Endodermal cell (in vitro differentiated cells): ENCODE results near the gene ISG20L2. TPM values are rescaled to one million over a fixed set of nuclear protein-coding genes. Genes with fewer than 3 reads are reported as not detected.

Experiments used
- DNase-seq: peaks from one replicate; pipeline ENCODE4 v3.0.0-alpha.2; 2017
- H3K27ac ChIP-seq: 2 replicates; pipeline ENCODE4 v1.5.1; 2013; ENCODE audit warnings: mild to moderate bottlenecking, low read depth, low read length, moderate library complexity
- H3K27me3 ChIP-seq: 2 replicates; pipeline ENCODE4 v1.6.1; 2013; ENCODE audit warnings: mild to moderate bottlenecking, low read length, moderate library complexity; ENCODE audit not compliant: insufficient read depth, control insufficient read depth, poor library complexity, severe bottlenecking
- H3K36me3 ChIP-seq: 2 replicates; pipeline ENCODE4 v1.7.0; 2013; ENCODE audit warnings: mild to moderate bottlenecking, low read length, moderate library complexity; ENCODE audit not compliant: control insufficient read depth, insufficient read depth
- H3K4me1 ChIP-seq: one replicate; pipeline ENCODE4 v1.7.0; 2013; ENCODE audit warnings: low read length; ENCODE audit not compliant: control insufficient read depth, insufficient read depth
- H3K4me3 ChIP-seq: 2 replicates; pipeline ENCODE4 v1.5.1; 2013; ENCODE audit warnings: mild to moderate bottlenecking, low read length, moderate library complexity
- H3K9ac ChIP-seq: 2 replicates; pipeline ENCODE4 v1.6.1; 2013; ENCODE audit warnings: mild to moderate bottlenecking, low read length, moderate library complexity; ENCODE audit not compliant: poor library complexity, severe bottlenecking; ENCODE audit errors: extremely low read depth
- H3K9me3 ChIP-seq: 2 replicates; pipeline ENCODE4 v1.6.1; 2013; ENCODE audit warnings: mild to moderate bottlenecking, low read length, moderate library complexity; ENCODE audit not compliant: control insufficient read depth
- H3K27ac Mint-ChIP-seq: 2 replicates; pipeline ENCODE4 v1.8.0; 2020; ENCODE audit warnings: mixed read lengths
- H3K27me3 Mint-ChIP-seq: 2 replicates; pipeline ENCODE4 v1.8.0; 2021; ENCODE audit warnings: mild to moderate bottlenecking, mixed read lengths; ENCODE audit not compliant: insufficient read depth
- H3K36me3 Mint-ChIP-seq: 2 replicates; pipeline ENCODE4 v1.8.0; 2020; ENCODE audit warnings: low read depth, mixed read lengths
- H3K4me1 Mint-ChIP-seq: 2 replicates; pipeline ENCODE4 v1.8.0; 2020; ENCODE audit warnings: mixed read lengths
- H3K4me3 Mint-ChIP-seq: 2 replicates; pipeline ENCODE4 v1.8.0; 2020; ENCODE audit warnings: mild to moderate bottlenecking, moderate library complexity, mixed read lengths
- H3K9me3 Mint-ChIP-seq: 2 replicates; pipeline ENCODE4 v1.8.0; 2020; ENCODE audit warnings: mild to moderate bottlenecking, mixed read lengths
- CTCF ChIP-seq: fragments of 200-600 bp; sonication (generic); conservative IDR thresholded peaks from 2 replicates; pipeline ENCODE4 v1.5.0; 2021; ENCODE audit warnings: antibody characterized with exemption, mild to moderate bottlenecking
- WGBS, 2 experiments: methylation state at CpG; one replicate each; pipeline versions ENCODE4 v1.1.5 to v1.1.7; 2013; ENCODE audit warnings: missing lambda C conversion rate in 2 of 2, mixed read lengths in 1 of 2; ENCODE audit not compliant: insufficient coverage in 1 of 2, insufficient read length in 1 of 2; 5-methylcytosine and 5-hydroxymethylcytosine counted together
- total RNA-seq, 2 donors: library from RNA; stranded (reverse); fragmentation: NEBNext Ultra II Directional in 1 of 2; extraction: Animal tissue kit (Norgen Biotek cat#: 25700) in 1 of 2; gene quantifications; 2 replicates in 1 of 2; 3 replicates in 1 of 2; pipeline ENCODE4 v1.2.1, GENCODE V29; 2021

Gene ISG20L2
- total RNA-seq, 2 donors from 2014 or later = 37.2 to 39.9 TPM

DNA sequence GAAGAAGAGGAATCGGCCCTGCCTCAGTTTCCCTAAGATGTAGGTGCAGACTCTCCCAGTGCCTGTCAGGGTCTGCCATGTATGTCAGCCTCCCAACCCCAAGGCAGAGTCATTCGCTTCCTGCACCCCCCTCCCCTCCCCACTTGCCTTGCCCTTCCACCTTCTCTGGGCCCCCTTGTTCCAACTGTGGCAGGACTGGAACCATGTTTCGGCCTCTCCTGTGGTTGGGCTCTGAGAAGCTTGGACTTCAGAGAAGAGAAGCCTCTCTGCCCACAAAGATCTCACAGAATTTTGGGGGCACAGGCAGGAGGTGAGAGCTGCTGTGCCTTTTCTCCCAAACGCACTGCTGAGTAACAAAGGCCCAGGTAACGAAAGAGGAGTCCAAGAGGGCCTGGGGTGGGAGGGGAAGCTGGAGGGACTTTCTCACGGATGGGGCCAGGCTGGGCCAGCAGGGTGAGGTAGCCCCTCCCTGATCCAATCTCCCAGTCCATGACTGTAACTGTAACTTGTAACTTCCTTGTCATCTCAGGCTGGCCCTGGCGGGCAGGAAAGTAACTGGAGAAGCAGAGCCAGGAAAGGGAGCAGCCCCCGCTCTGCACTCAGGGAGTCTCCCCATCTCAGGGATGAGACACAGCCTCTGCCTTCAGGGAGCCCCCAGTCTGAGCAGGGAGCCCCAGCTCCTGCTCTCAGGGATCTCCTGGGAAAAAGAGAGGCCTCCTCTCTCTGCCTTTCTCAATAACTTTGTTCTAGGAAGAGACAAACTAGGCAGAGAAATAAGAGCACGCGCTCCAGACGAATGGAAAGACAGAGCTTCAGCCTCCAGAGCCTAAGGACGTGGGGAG is 34.5 kb downstream of the ISG20L2 start:
- peak; percentile 83 for DNase-seq
- peak overlapping the region; percentile 1 for H3K4me3 ChIP-seq
- Mint-ChIP-seq H3K36me3 (peaks cover 17% of the 10 kb centered on the region), H3K27ac (peak overlapping the region; percentile 93), H3K9me3 (no peaks in the 10 kb centered on the region), H3K4me3 (peak overlapping the region; percentile 47), H3K4me1 (peaks cover 55% of the 10 kb centered on the region), H3K27me3 (peaks cover 31% of the 10 kb centered on the region)
- H3K9ac ChIP-seq = no peak overlapping the region
- TF ChIP-seq CTCF = no peak
- peaks cover 25% of the 10 kb centered on the region for H3K4me1 ChIP-seq
- H3K9me3 ChIP-seq = no peaks in the 10 kb centered on the region
- peaks cover 4% of the 10 kb centered on the region for H3K36me3 ChIP-seq
- peak overlapping the region; percentile 84 for H3K27ac ChIP-seq
- WGBS, 2 experiments = 60 to 62% methylated on average over 9 to 12 of the region's 12 CpGs
- H3K27me3 ChIP-seq = peaks cover 6% of the 10 kb centered on the region

DNA sequence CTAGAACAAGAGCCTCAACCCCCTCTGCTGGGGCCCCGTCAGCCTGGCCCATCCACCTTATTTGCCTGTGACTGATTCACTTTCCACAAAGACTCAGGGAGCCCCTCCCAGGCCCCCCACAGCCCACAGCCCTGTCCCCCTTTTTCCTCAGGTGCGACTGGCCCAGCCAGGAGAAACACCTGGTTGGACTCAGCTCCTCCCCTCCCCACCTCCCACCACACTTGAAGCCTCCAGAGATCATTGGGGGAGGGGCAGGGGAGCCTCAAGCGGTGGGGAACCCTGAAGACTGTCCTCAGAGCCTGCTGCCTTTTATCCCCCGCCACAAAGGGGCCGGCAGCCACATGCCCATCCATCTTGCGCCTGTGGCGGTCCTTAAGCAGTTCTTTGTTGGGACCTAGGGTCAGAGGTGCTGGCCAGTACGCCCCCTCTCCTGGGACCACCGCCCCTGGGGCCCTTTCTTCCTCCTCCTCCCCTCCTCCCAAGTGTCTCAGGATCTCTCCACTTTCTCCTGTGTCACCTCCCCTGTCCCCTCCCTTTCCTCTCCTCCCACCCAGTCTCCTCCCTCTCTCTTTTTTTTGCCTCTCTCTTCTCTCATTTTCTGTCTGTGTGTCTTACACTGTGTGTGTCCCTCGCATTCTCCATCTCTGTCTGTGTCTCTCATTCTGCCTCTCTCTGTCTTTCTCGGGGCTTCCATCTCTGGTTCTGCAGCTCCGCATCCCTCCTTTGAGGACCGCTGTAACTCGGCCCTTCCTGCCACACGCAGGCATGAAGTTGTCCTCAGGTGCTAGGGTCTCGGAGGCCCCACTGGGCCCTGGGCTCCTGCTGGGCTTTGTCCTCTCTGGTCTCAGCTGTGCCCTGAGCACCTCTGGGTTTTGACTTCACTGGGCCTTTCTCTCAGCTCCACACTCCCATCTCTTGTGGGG is 35.4 kb downstream of the ISG20L2 start:
- H3K9ac ChIP-seq = no peak overlapping the region
- peak; percentile 98 for DNase-seq
- WGBS, 2 experiments = 19 to 21% methylated on average over 11 to 16 of the region's 16 CpGs
- no peaks in the 10 kb centered on the region for H3K9me3 ChIP-seq
- H3K4me1 Mint-ChIP-seq = peaks cover 58% of the 10 kb centered on the region
- H3K36me3 ChIP-seq = no peaks in the 10 kb centered on the region
- H3K27ac Mint-ChIP-seq = peak overlapping the region; percentile 93
- H3K27me3 Mint-ChIP-seq = peaks cover 31% of the 10 kb centered on the region
- H3K4me1 ChIP-seq = peaks cover 25% of the 10 kb centered on the region
- no peak for TF ChIP-seq CTCF
- H3K27ac ChIP-seq = peak overlapping the region; percentile 84
- H3K4me3 ChIP-seq = peak overlapping the region; percentile 1
- peaks cover 8% of the 10 kb centered on the region for H3K36me3 Mint-ChIP-seq
- peak overlapping the region; percentile 47 for H3K4me3 Mint-ChIP-seq
- H3K27me3 ChIP-seq = peaks cover 6% of the 10 kb centered on the region
- H3K9me3 Mint-ChIP-seq = no peaks in the 10 kb centered on the region

- peaks cover 58% of the 10 kb centered on the region for H3K4me1 Mint-ChIP-seq
- TF ChIP-seq CTCF = no peak
- no peaks in the 10 kb centered on the region for H3K36me3 ChIP-seq
- no peak overlapping the region for H3K4me3 ChIP-seq
- peaks cover 27% of the 10 kb centered on the region for H3K27me3 Mint-ChIP-seq
- no peak overlapping the region for H3K9ac ChIP-seq
- H3K27me3 ChIP-seq = peaks cover 6% of the 10 kb centered on the region
- H3K9me3 Mint-ChIP-seq = no peaks in the 10 kb centered on the region
- 5 to 29% methylated on average over 9 to 13 of the region's 13 CpGs for WGBS, 2 experiments
- H3K9me3 ChIP-seq = no peaks in the 10 kb centered on the region
- H3K4me1 ChIP-seq = peaks cover 25% of the 10 kb centered on the region
- H3K27ac ChIP-seq = peak overlapping the region; percentile 84
- DNase-seq = no peak
- peak overlapping the region; percentile 93 for H3K27ac Mint-ChIP-seq
- peak overlapping the region; percentile 47 for H3K4me3 Mint-ChIP-seq
- H3K36me3 Mint-ChIP-seq = peaks cover under 1% of the 10 kb centered on the region
Measured at GRCh38 chr1:156692441-156692924, 36.1 kb downstream of the ISG20L2 start.
